MCF 10A (cell line): ENCODE results near the gene HDAC1. TPM values are rescaled to one million over a fixed set of nuclear protein-coding genes. Genes with fewer than 3 reads are reported as not detected.
A peak's percentile ranks its signal among the peaks of the same experiment; 100 is the strongest.
"Not testable (repeated sequence)": the region's sequence is repeated elsewhere in the genome, so short reads cannot be mapped to it uniquely, and the experiment has no call there.

Experiments used
- BruUV-seq: library from RNA; stranded (reverse); fragments of 400-500 nt; replicated peaks from 2 replicates; lab custom pipeline; 2021; lab: Mats Ljungman, UMichigan
- CTCF ChIA-PET: fragments of 300-600 bp; sonication (Branson Sonifier 250); formaldehyde crosslinking; extraction: SDS; loops from one replicate; lab custom pipeline; 2021; ENCODE audit warnings: antibody characterized with exemption, inconsistent platforms; lab: Yijun Ruan, JAX
- POLR2A ChIA-PET: fragments of 300-600, 350-650 bp; sonication (Branson Sonifier 250); formaldehyde crosslinking; extraction: SDS; loops from one replicate; lab custom pipeline; 2020; ENCODE audit warnings: antibody characterized with exemption, inconsistent platforms; lab: Yijun Ruan, JAX
- DNase-seq: peaks from one replicate; pipeline ENCODE4 v3.0.0-alpha.2; 2018; ENCODE audit not compliant: unreplicated experiment
- H3K27ac Mint-ChIP-seq: one replicate; pipeline ENCODE4 v1.8.0; 2022; ENCODE audit warnings: mild to moderate bottlenecking, low read depth, mixed read lengths; ENCODE audit not compliant: unreplicated experiment
- H3K27me3 Mint-ChIP-seq: one replicate; pipeline ENCODE4 v1.8.0; 2022; ENCODE audit warnings: mixed read lengths; ENCODE audit not compliant: insufficient read depth, unreplicated experiment
- H3K36me3 Mint-ChIP-seq: one replicate; pipeline ENCODE4 v1.8.0; 2022; ENCODE audit warnings: mild to moderate bottlenecking, moderate library complexity, mixed read lengths; ENCODE audit not compliant: insufficient read depth, unreplicated experiment
- H3K4me1 Mint-ChIP-seq: one replicate; pipeline ENCODE4 v1.8.0; 2022; ENCODE audit warnings: mixed read lengths; ENCODE audit not compliant: insufficient read depth, unreplicated experiment
- H3K4me3 Mint-ChIP-seq: one replicate; pipeline ENCODE4 v1.8.0; 2022; ENCODE audit warnings: mild to moderate bottlenecking, moderate library complexity, mixed read lengths; ENCODE audit not compliant: unreplicated experiment
- H3K9me3 Mint-ChIP-seq: one replicate; pipeline ENCODE4 v1.8.0; 2022; ENCODE audit warnings: mixed read lengths; ENCODE audit not compliant: unreplicated experiment
- CTCF ChIP-seq: fragments of 200-600 bp; IDR thresholded peaks from one replicate; pipeline ENCODE4 v1.8.0; 2022; ENCODE audit warnings: antibody characterized with exemption, mild to moderate bottlenecking; ENCODE audit not compliant: unreplicated experiment
- intact Hi-C: fragments of 100-400 bp; cut with micrococcal nuclease; formaldehyde crosslinking; loops from 2 replicates; pipeline ENCODE4 v1.14.1; 2022
- total RNA-seq: library from RNA; stranded (reverse); gene quantifications from 2 replicates; pipeline ENCODE4 v1.2.3, GENCODE V29; 2022

Gene HDAC1
- total RNA-seq, 1 experiment from 2014 or later = 39.7 TPM

- intact Hi-C loops = no loop called here
- ChIA-PET POLR2A (no interaction called here), CTCF (no interaction called here)
- Mint-ChIP-seq H3K36me3 (no peaks in the 10 kb centered on the region), H3K27ac (no peak overlapping the region), H3K4me3 (no peak overlapping the region), H3K27me3 (no peaks in the 10 kb centered on the region), H3K4me1 (no peaks in the 10 kb centered on the region), H3K9me3 (no peaks in the 10 kb centered on the region)
- BruUV-seq = no TSS peak
- TF ChIP-seq CTCF = no peak
- no peak for DNase-seq
Measured at GRCh38 chr1:32285658-32286057, 6.2 kb upstream of the HDAC1 start.

GRCh38 chr1:32286763-32287162, 5.1 kb upstream of the HDAC1 start:
- H3K27ac Mint-ChIP-seq = no peak overlapping the region
- H3K27me3 Mint-ChIP-seq = no peaks in the 10 kb centered on the region
- TF ChIP-seq CTCF = no peak
- no peaks in the 10 kb centered on the region for H3K36me3 Mint-ChIP-seq
- peaks cover 5% of the 10 kb centered on the region for H3K4me1 Mint-ChIP-seq
- BruUV-seq = no TSS peak
- POLR2A ChIA-PET = no interaction called here
- no peak overlapping the region for H3K4me3 Mint-ChIP-seq
- no peaks in the 10 kb centered on the region for H3K9me3 Mint-ChIP-seq
- CTCF ChIA-PET = no interaction called here
- no peak for DNase-seq
- intact Hi-C loops = no loop called here

- BruUV-seq = no TSS peak
- intact Hi-C loops = no loop called here
- DNase-seq = no peak
Measured at GRCh38 chr1:32289256-32289655, 2.6 kb upstream of the HDAC1 start.

GRCh38 chr1:32291145-32291707, 657 bp upstream of the HDAC1 start:
- H3K4me3 Mint-ChIP-seq = peak overlapping the region; percentile 99
- H3K4me1 Mint-ChIP-seq = peaks cover 18% of the 10 kb centered on the region
- no peaks in the 10 kb centered on the region for H3K27me3 Mint-ChIP-seq
- intact Hi-C loops = loop anchor here (2.0 kb wide), 1 partner anchor 76 kb away; no protein-coding TSS in a partner anchor
- CTCF ChIA-PET = interaction anchor here (0.6 to 3.3 kb wide), 2 partner anchors 36 to 75 kb away, joined by 3 to 21 read pairs; no protein-coding TSS in a partner anchor
- BruUV-seq = TSS peak; percentile 97
- no peak for TF ChIP-seq CTCF
- POLR2A ChIA-PET = interaction anchor here (0.5 to 2.8 kb wide), 19 partner anchors 9 to 1057 kb away, joined by 3 to 10 read pairs (median 4); partner anchors contain the start of genes BSDC1, RBBP4 and ZBTB8A
- H3K9me3 Mint-ChIP-seq = no peaks in the 10 kb centered on the region
- peak overlapping the region; percentile 96 for H3K27ac Mint-ChIP-seq
- no peaks in the 10 kb centered on the region for H3K36me3 Mint-ChIP-seq
- peak; percentile 78 for DNase-seq

More at GRCh38 chr1:32289256-32289655, 2.6 kb upstream of the HDAC1 start:
- CTCF ChIA-PET = interaction anchor here (3.3 kb wide), 1 partner anchor 73 kb away, joined by 21 read pairs; no protein-coding TSS in a partner anchor
- no peaks in the 10 kb centered on the region for H3K36me3 Mint-ChIP-seq
- POLR2A ChIA-PET = interaction anchor here (0.6 kb wide), 1 partner anchor 179 kb away, joined by 4 read pairs; no protein-coding TSS in a partner anchor
- no peak overlapping the region for H3K27ac Mint-ChIP-seq
- no peaks in the 10 kb centered on the region for H3K27me3 Mint-ChIP-seq
- H3K9me3 Mint-ChIP-seq = no peaks in the 10 kb centered on the region
- TF ChIP-seq CTCF = no peak
- peaks cover 18% of the 10 kb centered on the region for H3K4me1 Mint-ChIP-seq
- no peak overlapping the region for H3K4me3 Mint-ChIP-seq

- H3K4me3 Mint-ChIP-seq, intact Hi-C loops, H3K27me3 Mint-ChIP-seq, POLR2A ChIA-PET, DNase-seq, H3K27ac Mint-ChIP-seq, H3K4me1 Mint-ChIP-seq, H3K9me3 Mint-ChIP-seq, BruUV-seq: not testable (repeated sequence)
- H3K36me3 Mint-ChIP-seq = peaks cover 14% of the 10 kb centered on the region
- CTCF ChIA-PET = interaction anchor here (0.6 kb wide), 2 partner anchors 38 to 222 kb away, joined by 3 to 4 read pairs; no protein-coding TSS in a partner anchor
Measured at GRCh38 chr1:32298211-32298610, 6.3 kb downstream of the HDAC1 start.
